DND-41 (cell line): Measurements from ENCODE around the gene IRF3.

Experiments used
- ATAC-seq: fragments of 200-7000 bp; cut with Tn5 transposase; 3 replicates; pipeline ENCODE4 v1.9.1; 2021; ENCODE audit warnings: low read depth; ENCODE audit not compliant: insufficient read depth
- DNase-seq: peaks from one replicate; pipeline ENCODE4 v3.0.0-alpha.2; 2020
- H2AFZ ChIP-seq: 2 replicates; pipeline ENCODE4 v1.6.0; 2012; ENCODE audit warnings: low read depth, low read length
- H3K27ac ChIP-seq: 2 replicates; pipeline ENCODE4 v1.5.1; 2012; ENCODE audit warnings: low read length, inconsistent platforms
- H3K27me3 ChIP-seq: fragments of 200-600 bp; sonication (generic); 2 replicates; pipeline ENCODE4 v1.6.0; 2012; ENCODE audit warnings: low read length, mild to moderate bottlenecking, inconsistent platforms; ENCODE audit not compliant: insufficient read depth, poor library complexity
- H3K36me3 ChIP-seq: 2 replicates; pipeline ENCODE4 v1.5.1; 2012; ENCODE audit warnings: low read length, inconsistent platforms; ENCODE audit not compliant: insufficient read depth
- H3K4me1 ChIP-seq: 2 replicates; pipeline ENCODE4 v1.5.1; 2012; ENCODE audit warnings: mild to moderate bottlenecking, low read length; ENCODE audit not compliant: insufficient read depth
- H3K4me2 ChIP-seq: 2 replicates; pipeline ENCODE4 v1.6.0; 2012; ENCODE audit warnings: mild to moderate bottlenecking, moderate library complexity, low read length, inconsistent platforms; ENCODE audit not compliant: insufficient read depth
- H3K4me3 ChIP-seq, 2 experiments: fragments of 200-600 bp in 1 of 2; shearing (Covaris generic) in 1 of 2; 2 replicates each; pipeline ENCODE4 v1.5.1; 2012 to 2016; ENCODE audit warnings: inconsistent platforms in 2 of 2, low read length in 2 of 2, mild to moderate bottlenecking in 2 of 2, low read depth in 1 of 2, moderate library complexity in 1 of 2
- H3K79me2 ChIP-seq: 2 replicates; pipeline ENCODE4 v1.6.0; 2012; ENCODE audit warnings: low read length, inconsistent platforms; ENCODE audit not compliant: insufficient read depth
- H3K9ac ChIP-seq: 2 replicates; pipeline ENCODE4 v1.6.0; 2012; ENCODE audit warnings: low read depth, mild to moderate bottlenecking, inconsistent platforms, low read length, moderate library complexity
- H3K9me3 ChIP-seq: 2 replicates; pipeline ENCODE4 v1.5.1; 2012; ENCODE audit warnings: low read length, moderate library complexity, mild to moderate bottlenecking, inconsistent platforms; ENCODE audit not compliant: insufficient read depth, severe bottlenecking
- H4K20me1 ChIP-seq: 2 replicates; pipeline ENCODE4 v1.6.0; 2012; ENCODE audit warnings: low read length; ENCODE audit not compliant: insufficient read depth
- EZH2 ChIP-seq: IDR thresholded peaks from 3 replicates; pipeline ENCODE4 v1.6.1; 2012; ENCODE audit warnings: borderline replicate concordance, low read depth, mild to moderate bottlenecking, moderate library complexity, low read length, inconsistent platforms; ENCODE audit not compliant: severe bottlenecking
- TF ChIP-seq, protein P1 (sequence below): IDR thresholded peaks from 2 replicates; pipeline ENCODE4 v1.5.1; 2012; ENCODE audit warnings: borderline replicate concordance, low read length, moderate library complexity, mild to moderate bottlenecking; ENCODE audit not compliant: poor library complexity, severe bottlenecking; ENCODE audit errors: extremely low read depth

IRF3 gene

GRCh38 chr19:49678985-49679770, 13.5 kb upstream of the IRF3 start:
- peaks cover 61% of the 10 kb centered on the region for H3K79me2 ChIP-seq
- peaks cover 50% of the 10 kb centered on the region for H3K36me3 ChIP-seq
- no peaks in the 10 kb centered on the region for H3K27me3 ChIP-seq
- H3K27ac ChIP-seq = no peak overlapping the region
- peak overlapping the region in 1 of 2 experiments; percentile 41; a peak in 2 of 4 replicates for H3K4me3 ChIP-seq
- H4K20me1 ChIP-seq = peaks cover 49% of the 10 kb centered on the region
- peaks cover 38% of the 10 kb centered on the region for H3K4me1 ChIP-seq
- TF ChIP-seq, protein P1, sequence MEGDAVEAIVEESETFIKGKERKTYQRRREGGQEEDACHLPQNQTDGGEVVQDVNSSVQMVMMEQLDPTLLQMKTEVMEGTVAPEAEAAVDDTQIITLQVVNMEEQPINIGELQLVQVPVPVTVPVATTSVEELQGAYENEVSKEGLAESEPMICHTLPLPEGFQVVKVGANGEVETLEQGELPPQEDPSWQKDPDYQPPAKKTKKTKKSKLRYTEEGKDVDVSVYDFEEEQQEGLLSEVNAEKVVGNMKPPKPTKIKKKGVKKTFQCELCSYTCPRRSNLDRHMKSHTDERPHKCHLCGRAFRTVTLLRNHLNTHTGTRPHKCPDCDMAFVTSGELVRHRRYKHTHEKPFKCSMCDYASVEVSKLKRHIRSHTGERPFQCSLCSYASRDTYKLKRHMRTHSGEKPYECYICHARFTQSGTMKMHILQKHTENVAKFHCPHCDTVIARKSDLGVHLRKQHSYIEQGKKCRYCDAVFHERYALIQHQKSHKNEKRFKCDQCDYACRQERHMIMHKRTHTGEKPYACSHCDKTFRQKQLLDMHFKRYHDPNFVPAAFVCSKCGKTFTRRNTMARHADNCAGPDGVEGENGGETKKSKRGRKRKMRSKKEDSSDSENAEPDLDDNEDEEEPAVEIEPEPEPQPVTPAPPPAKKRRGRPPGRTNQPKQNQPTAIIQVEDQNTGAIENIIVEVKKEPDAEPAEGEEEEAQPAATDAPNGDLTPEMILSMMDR = no peak
- no peak for TF ChIP-seq EZH2
- ATAC-seq (no peak), DNase-seq (no peak)
- H3K9me3 ChIP-seq = no peaks in the 10 kb centered on the region
- H3K9ac ChIP-seq = peak overlapping the region; percentile 7; the same call in 1 of the 2 replicates
- no peak overlapping the region for H2AFZ ChIP-seq
- H3K4me2 ChIP-seq = peak overlapping the region; percentile 58

DNA sequence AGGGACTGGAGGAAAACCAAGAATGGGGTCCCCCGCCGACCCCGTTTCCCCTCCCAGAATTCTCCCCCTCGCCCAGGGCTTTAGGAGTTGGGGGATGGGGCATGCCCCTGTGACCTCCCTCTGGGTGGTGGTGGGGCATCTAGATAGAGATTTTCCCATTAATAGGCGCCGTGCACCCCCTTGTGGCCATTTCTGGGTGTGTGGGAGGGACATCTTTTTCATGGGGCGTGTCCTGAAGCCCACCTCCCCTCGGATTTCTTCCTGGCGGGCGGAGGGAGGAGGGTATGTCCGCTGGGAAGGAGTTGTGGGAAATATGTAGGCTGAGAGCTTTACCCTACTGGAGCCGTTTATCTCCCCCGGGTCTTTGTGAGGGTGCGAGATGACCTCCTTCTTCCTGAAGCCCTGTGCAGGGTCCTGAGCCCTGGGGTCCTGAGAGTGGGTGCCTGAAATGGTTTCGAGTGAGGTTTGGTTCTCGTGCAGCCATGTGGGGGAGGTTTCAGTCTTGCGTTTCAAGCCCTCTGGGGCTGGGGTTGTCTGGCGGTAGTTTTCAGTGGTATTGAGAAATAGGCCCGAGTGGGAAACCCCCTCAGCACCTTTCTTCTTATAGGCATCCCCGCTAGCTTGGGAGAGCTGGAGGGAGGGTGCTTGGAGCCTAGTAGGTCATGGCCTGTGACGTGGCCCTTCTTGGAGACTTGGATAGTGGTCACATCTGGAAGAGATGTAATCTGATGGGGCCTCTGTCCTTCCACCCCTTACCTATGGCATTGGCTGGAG, 12.4 kb upstream of the IRF3 start:
- Histone ChIP-seq H3K9ac (peak overlapping the region; percentile 99), H3K36me3 (peaks cover 40% of the 10 kb centered on the region), H2AFZ (no peak overlapping the region), H3K9me3 (no peaks in the 10 kb centered on the region), H3K27ac (peak overlapping the region; percentile 96), H3K4me1 (peaks cover 38% of the 10 kb centered on the region), H4K20me1 (peaks cover 45% of the 10 kb centered on the region), H3K4me3 (peak overlapping the region; percentile 83 to 91), H3K4me2 (peak overlapping the region; percentile 79), H3K79me2 (peaks cover 53% of the 10 kb centered on the region), H3K27me3 (no peaks in the 10 kb centered on the region)
- TF ChIP-seq EZH2 = no peak
- TF ChIP-seq, protein P1 = peak; percentile 87
- DNase-seq (peak; percentile 87), ATAC-seq (no peak)

DNA sequence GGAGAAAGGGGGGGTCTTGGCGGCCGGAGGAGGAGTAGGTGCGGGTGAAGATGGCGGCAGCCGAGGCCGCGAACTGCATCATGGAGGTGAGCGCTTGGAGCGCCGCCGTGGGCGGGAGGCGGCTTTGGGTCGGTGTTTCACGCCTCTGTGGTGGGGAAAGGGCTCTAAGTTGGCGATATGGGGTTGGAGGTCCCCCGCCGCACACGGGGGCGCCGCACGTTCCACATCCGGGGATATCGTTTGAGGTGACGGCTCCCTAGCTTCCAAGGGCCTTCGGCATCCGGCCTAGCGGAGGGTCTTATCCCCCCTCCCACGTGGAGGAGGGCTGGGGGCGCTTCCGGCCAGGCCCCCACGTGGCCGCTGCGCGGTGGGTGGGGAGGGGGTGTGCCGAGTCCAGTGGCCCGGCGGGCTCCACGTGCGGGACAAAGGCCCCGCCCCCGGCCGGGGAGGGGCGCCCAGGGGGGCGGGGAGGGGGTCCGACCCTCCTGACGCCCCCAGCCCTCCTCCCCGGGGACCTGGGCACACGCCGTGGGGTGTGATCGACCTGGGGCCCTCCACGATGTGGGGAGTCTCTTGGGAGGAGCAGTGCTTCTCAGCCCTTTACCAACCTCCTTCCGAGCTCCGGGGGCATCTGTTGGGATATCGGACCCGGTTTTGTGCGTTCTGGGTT, 11.7 kb upstream of the IRF3 start, which contains the start of gene PRMT1:
Gene PRMT1 (plus strand): TSS at position 41 of the 670 bp plus-strand sequence. CDS start 10 bp downstream, at position 51.
- H3K4me2 ChIP-seq = peak within 1 kb of the TSS; percentile 79
- H3K27me3 ChIP-seq = no peaks in the 10 kb centered on the region
- no peaks in the 10 kb centered on the region for H3K9me3 ChIP-seq
- TF ChIP-seq, protein P1 = peak; percentile 28
- TF ChIP-seq EZH2 = no peak
- H3K79me2 ChIP-seq = peaks cover 50% of the 10 kb centered on the region
- peaks cover 33% of the 10 kb centered on the region for H3K36me3 ChIP-seq
- H3K27ac ChIP-seq = peak within 1 kb of the TSS; percentile 96
- peaks cover 38% of the 10 kb centered on the region for H3K4me1 ChIP-seq
- peak within 1 kb of the TSS; percentile 86 for H2AFZ ChIP-seq
- ATAC-seq (peak; percentile 1; the same call in 1 of the 3 replicates), DNase-seq (no peak)
- peak within 1 kb of the TSS; percentile 83 to 91 for H3K4me3 ChIP-seq
- peaks cover 43% of the 10 kb centered on the region for H4K20me1 ChIP-seq
- H3K9ac ChIP-seq = peak within 1 kb of the TSS; percentile 99
